HG03342 (cell line): ENCODE data around the gene GPR83.
"Not testable (repeated sequence)": the region's sequence is repeated elsewhere in the genome, so short reads cannot be mapped to it uniquely, and the experiment has no call there.

Source experiments
- ATAC-seq: cut with Tn5 transposase; IDR thresholded peaks from one replicate; pipeline ENCODE4 v1.9.1; 2021; ENCODE audit warnings: mild to moderate bottlenecking, moderate library complexity; ENCODE audit not compliant: unreplicated experiment

GPR83 gene

DNA sequence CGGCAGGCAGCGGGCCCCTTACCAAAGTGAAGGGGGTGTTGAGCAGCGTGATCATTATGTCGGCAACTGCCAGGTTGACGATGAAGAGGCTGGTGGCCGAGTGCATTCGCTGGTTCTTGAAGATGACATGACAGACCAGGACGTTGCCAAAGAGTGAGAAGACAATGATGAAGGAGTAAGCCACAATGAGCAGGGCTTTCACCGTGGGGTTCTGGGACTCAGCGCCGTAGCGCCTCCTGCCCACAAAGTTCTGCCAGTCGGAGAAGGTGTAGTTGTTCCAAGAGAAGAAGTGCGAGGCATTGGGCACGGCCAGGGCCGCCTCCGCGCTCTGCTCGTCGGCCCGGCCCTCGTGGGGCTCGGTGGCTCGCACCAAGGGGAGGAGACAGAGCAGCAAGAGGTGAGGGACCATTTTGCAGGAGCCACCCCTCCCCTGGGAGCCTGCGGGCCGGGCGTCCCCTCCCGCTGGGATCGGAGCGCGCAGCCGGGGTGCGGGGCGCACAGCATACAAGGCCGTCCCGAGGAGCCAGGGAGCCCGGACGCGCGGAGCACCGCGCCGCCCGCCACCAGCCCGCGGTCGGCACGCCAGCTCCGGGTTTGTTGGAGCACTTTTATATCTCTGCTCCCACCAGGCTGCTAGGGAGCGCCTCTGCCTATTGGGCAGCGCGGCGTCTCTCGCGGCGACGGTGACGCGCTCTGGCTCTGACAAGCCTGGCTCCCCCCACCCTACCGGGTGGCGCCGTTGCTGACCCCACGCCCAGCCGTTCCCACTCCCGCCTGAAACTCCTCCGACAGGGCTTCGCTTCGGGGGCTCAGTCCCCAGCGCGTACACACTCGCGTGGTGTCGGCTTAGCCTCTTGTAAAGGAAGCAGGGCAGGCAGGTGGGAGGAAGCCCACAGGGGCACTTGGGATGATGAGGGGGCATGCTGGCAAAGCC is at the start of gene GPR83:
Gene GPR83 (minus strand): TSS at position 581 of the 934 bp plus-strand sequence. CDS start 172 bp downstream, at position 409.
- no peak for ATAC-seq

DNA sequence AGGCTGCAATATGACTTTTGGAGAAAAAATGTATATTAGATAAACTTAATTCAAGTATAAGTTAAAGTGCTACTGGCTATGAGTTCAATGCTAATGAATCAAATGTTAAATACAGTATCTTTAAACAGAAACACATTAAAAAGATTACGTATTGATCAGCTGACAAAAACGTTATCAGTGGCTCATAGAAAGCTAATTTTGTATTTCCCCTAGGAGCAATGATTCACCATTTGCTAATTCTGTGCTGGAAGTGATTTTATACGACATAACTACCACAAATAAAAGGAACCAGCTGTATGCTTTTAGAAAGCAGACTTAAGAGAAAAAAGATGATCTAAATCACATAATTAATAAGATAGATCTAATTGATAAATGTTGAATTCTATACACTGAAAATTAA is 48.8 kb upstream of the GPR83 start:
- no peak for ATAC-seq

DNA sequence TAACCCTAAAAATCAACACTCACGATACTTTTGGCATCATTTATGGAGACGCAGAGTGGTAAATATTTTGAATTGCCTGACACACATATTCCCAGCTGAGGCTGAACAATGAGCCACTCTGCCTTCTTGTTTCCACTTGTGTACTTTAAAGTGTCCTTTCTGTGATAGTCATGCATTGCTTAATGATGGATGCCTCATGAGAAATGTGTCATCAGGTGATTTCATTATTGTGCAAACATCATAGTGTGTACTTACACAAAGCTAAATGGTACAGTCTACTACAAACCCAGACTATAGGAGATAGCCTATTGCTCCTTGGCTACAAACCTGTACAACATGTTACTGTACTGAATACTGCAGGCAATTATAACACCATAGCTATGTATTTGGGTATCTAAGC is 48.2 kb upstream of the GPR83 start:
- ATAC-seq: no peak

DNA sequence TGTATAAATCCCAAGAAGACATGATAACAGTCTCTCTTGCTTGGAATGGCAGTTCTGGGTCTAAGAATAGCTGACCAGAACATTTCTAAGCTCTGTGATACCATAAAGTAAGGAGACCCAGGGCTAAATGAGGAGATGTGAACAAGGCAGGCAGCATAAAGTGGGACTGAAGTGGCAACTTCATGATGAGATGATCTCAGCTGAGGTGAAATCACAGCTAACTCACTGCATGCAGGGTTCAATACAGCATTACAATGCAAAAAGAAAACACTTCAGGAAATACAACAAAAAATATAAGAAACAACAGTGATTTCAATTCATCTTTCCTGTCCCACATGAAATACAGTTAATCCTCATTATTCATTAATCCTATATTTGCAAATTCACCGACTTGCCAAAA is 47.8 kb upstream of the GPR83 start:
- no peak for ATAC-seq

DNA sequence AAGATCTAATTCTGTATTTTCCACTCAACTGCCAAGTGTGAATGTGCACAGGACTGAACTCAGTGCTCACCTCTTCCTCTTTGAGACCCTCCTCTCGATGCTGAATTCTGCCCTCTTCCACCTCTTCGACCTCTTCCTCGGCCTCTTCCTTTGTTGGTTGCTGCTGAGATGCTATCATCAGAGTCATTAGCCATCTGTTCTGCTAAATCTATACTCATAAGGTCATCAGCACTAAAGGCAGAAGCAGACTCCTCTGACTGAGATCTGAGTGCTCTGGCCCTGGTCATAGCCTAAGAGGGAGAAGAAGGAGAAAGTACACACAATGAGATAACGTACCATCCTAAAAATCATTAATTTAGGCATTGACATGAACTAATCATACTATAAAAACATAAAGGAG is 45.9 kb upstream of the GPR83 start:
- ATAC-seq: no peak

DNA sequence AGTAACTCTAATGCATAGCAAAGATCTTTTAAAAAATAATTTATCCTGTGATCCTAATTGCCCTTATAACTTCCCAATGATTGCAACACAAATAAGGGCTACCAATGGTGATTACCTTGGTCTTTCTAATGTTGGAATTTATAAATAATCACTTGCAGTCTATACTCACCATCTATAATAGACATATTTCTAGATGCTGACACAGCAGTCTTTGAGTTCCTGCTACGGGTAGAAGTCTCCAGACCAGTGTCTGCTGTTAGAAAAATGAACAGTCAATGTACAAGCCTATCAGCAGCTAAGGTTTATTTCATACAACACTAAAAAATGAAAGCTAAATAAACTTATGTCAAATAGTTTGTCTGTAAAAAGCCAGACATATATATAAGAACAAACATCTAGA is 44.4 kb upstream of the GPR83 start:
- no peak for ATAC-seq

DNA sequence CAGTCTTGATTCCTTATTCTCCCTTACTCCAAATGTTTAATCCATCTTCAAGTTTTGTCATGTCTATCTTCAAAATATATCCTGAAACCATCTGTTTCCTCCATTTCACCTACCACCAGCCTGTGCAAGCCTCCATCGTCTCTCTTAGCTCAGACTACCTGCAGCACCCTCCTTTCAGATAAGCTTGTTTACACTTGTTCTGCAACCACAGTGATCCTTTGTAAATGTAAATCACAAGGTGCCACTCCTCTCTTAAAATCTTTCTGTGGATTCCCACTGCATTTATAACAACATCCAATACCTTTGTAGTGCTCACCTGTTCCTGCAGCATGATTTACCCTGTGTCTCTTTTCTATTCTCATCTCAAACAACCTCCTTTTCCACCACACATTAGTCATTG is 31.8 kb upstream of the GPR83 start:
- no peak for ATAC-seq

DNA sequence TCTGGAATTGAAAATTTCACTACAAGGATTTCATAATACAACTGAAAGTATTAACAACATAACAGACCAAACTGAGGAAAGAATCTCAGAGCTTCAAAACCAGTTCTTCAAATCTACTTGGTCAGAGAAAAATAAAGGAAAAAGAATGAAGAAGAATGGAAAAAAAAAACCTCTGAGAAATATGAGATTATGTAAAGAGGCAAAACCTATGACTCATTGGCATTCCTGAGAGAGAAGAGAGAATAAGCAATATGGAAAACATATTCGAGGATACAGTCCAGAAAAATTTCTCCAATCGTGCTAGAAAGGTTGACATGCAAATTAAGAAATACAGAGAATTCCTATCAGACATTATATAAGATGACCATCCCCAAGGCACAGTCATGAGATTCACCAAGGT is 23.4 kb upstream of the GPR83 start:
- ATAC-seq: no peak

DNA sequence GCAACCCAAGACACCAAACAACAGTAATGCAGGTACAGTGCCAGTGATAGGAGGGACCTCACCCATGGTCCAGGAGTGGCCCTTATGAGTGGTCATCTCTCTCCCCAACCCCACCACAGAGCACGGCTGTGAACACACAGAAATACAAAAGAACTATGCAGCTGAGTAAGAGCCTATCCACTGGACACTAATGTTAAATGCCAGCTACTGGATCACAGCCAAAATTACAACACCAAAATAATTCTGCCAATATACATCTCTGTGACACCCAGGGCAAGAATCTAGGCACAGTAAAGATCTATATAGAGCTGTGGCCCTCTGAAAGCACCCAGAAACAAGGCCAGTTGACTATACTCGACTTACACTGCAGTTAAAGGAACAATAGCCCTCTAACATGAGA is 22.8 kb upstream of the GPR83 start:
- ATAC-seq: no peak

DNA sequence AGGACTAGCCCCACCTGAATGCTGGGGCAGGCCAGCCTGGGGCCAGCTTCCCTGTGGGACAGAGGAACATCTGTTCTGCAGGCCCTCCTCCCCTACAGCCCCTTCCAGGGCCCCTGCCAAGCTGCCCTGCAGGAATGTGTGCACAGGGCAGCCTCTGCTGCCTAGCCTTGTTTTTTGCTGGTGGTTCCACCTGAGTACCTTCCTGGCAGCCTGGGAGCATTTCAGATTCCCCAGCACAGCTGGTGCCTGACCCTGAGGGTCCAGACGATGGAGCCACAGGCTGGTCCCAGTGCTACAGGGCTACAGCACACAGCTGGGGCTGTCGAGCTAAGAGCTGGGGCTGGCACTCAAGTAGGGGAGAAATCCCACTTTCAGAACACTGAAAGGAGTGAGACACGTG is 22.3 kb upstream of the GPR83 start:
- ATAC-seq: no peak

DNA sequence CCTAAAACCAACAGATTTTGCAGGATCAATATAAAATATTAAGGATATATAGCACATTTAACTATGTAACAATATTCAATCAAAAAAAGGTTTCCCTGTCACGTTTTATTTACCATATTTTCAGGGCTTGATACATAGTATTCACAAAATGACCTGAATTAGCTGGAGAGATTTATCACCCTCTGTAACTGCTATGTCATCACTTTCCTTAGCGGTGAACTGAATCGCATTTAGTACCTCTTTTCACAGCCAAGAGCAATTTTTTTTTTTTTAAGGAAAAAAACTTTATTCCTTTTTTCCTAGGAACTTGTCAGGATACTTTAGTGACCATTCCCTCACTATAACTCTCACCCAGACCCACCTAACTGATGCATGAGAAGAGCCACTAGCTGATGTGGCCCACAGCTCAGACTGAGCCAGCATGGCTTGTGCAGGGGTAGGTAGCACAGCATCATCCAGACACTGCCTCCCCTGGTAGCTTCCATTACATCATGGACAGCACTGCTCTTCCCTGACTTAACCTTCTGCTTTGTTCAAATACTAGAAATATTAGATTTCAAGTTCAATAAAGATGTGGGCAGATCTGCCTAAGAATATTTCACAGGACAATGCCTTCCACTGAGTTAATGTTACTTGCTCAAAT is 17.0 kb upstream of the GPR83 start:
- ATAC-seq: no peak

DNA sequence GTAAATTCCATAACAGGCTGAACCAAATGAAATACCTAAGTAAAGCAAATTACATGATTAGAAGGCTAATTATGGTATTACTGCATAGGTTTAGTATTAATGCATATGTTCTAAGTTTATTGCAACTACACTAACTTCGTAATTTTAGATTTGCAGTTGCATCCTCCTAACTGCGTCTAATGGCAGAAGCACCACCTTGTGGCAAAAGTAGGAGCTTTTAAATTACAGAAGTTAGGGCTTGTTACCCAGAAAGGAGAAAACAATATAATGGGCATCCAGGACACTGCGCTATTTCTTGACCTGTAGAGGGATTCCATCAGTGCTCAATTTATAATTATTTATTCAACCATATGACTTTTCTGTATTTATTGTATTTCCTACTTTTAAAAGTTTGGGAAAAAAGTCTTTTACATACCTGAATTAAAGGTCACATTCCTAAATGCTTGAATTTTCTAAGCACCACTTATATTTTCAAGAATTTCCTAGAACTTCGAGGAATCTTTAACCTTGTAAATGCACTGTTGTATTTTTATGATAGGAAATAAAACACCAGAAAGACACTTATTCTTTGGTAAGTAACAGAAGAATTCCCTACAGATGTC is 16.3 kb upstream of the GPR83 start:
- no peak for ATAC-seq

DNA sequence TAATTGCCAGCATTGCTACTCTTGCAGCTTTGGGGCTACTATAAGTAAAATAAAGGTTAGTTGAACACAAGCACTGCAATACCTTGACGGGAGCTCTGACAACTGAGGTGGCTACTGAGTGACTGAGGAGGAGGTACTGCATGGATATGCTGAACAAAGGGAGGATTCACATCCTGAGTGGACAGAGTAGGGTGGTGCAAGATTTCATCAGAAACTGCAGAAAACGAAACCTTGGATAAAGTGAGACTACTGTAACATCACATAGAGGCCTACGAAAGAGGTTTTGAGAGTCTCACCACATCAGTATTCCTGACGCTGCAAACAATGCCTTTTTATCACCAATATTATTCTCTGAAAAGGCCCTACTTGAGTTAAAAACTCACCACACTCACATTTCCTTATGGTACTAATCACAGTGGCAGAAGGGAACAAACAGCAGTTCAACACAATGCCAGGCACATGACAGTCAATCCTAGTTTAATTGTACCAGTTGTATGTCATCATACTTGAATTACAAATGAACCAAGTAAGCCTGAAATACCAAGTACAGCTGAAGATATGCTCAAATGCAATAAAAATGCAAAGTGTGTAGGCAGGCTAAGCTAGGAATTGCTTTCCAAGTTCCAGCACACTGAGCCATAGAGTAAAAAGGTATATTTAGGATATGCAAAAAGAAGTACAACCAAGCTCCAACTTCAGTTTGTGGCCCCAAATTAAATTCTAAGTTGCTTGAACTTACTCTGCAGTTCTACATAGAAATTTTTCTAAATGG is 4.0 kb upstream of the GPR83 start:
- no peak for ATAC-seq

DNA sequence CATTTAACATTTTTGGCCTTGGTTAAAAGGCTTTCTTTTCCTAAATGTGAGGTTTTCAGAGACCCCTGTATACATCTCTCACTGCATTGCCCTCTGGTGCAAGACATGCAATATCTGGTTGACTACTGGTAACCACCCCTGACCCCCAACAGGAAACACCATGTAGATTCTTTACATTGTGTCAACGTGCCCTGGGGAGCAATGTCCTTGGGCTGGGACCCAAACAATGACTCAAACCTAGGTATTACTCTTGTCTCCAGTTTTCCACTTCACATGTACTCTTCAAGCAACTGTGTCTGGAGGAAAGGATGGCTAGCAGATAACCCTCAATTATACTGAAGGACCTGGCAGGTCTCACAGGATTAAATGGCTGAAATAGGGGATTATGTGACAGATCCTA is 1.1 kb upstream of the GPR83 start:
- no peak for ATAC-seq

DNA sequence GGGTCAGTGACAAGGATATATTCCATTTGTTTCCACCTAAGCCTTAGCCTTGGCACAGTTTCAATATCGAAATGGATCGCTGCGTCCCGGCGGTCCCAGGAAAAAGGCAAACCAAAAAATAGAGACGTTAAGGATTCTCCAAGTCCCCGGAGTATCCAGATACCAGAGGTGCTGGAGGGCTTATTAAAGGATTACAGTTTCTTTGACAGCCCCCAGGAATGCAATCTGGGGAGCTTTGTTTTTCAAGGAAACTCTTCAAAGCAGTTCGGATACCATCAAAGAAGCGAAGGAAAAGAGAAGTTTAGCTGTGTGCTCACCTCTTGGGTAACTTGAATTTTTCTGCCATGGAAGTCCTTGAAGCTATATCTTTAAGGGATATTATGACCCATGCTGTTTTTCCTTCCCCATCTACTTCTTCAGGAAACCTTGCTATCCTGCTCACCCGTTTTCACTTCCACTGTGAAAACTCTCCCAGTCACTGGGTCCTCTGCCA is 600 bp upstream of the GPR83 start:
- ATAC-seq: no peak

DNA sequence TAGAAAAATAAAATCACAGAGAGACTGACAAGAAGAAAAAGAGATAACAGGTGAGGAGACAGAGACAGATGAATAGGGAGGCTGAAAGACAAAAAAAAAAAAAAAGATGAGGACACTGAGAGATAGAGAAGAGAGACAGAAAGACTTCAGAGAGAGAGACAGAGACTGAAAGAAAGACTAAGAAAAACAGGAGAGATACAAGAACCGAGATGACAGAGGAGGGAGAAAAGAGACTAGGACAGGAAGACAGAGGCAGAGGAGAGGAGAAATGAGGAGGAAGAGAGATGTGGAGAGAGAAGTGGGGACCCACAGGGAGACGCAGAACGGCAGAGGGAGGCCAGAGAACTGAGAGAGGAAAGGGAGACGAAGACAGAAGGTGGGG is 771 bp downstream of the GPR83 start:
- no peak for ATAC-seq

DNA sequence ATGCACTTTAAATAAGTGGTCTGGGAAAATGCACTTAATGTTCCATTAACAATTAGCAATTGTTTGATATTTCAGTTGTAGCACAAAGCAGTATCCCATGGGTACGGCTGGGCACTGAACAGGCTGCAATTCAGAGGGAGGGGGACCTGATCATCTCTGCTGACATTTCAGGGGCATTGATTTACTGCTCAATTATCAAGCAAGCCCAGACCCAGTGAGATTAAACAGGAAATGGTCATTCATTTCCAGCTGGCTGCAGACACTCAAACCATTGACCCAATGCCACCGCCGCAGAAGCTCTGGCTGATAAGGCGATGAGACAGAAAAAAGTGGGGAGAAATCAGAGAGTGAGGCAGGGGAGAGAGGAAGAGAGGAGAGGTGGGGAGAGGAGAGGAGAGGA is 1.2 kb downstream of the GPR83 start:
- ATAC-seq: no peak

DNA sequence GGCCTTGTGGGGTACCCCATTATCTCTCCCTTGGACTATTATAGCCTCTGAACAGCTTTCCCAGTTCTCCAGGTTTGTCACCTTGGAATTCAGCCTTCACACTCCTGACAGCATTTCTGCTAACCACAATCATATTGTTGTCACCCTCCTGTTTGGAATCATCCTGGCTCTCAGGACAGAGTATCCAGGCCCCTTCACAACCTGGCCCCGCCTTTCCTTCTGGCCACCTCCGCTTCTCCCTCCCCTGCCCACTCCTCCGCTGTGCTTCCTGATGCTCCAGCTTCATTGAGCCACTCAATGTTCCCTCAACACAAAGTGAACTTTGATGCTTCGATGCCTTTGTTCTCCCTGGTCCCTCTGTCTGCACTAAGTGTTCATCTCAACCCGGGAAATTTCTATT is 3.1 kb downstream of the GPR83 start:
- ATAC-seq: no peak

DNA sequence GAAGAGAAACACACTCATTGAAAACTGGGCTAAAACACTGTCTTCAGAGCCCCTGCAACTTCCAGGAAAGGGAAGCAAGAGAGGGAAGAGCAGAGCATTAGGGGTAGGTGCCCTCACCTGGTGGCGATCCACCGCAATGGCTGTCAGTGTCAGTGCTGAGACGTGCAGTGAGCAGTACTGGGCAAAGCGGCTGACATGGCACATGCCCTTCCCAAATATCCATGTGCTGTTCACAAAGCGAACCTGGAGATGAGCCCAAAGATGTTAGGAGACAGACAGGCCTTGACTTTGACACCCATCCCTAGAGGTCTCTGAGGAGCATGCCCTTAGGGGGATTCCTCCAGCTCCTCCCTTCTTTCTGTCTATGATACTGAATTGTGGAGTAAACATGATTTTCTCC is 4.9 kb downstream of the GPR83 start:
- ATAC-seq: no peak

DNA sequence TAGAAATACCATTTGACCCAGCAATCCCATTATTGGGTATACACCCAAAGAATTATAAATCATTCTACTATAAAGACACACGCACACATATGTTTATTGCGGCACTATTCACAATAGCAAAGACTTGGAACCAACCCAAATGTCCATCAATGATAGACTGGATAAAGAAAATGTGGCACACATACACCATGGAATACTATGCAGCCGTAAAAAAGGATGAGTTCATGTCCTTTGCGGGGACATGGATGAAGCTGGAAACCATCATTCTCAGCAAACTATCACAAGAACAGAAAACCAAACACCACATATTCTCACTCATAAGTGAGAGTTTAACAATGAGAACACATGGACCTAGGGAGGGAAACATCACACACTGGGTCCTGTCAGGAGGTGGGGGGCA is 9.3 kb downstream of the GPR83 start:
- ATAC-seq: not testable (repeated sequence)

DNA sequence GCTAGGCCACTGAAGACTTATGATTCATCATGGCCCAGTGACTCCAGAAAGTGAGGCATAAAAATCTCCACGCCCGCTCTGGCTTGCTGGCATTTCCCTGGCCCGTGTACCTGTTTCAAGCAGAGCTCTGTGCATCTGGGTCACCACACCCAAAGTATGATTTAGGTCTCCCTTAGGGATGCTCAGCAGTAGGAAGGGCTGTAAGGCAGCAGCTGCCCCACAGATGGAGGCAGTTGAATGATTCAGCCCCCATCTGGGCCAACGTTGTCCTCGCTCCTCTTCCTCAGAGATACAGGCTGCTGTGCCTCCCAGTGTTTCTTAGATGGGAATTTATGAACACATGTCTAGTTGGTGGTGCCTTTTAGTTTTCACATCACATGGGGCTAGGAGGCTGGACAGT is 21.6 kb downstream of the GPR83 start:
- no peak for ATAC-seq
